Pancreas (tissue), 10 donors: ENCODE results near the gene HEG1. TPM values are rescaled to one million over a fixed set of nuclear protein-coding genes. Genes with fewer than 3 reads are reported as not detected.

Source experiments
- ATAC-seq, 4 donors: fragments of 200-7000 bp; cut with Tn5 transposase; one replicate each; pipeline versions ENCODE4 v1.8.0 to v1.9.1; 2020; ENCODE audit warnings: mild to moderate bottlenecking in 4 of 4, moderate library complexity in 4 of 4
- DNase-seq, 6 donors: peaks; one replicate each; pipeline ENCODE4 v3.0.0-alpha.2; 2020
- FAIRE-seq: peaks from 2 replicates; lab custom pipeline; 2012; peaks lifted over from hg19 to GRCh38; lab: Jason Lieb, UNC
- H3K27ac ChIP-seq, 4 donors: fragments of 200-600 bp; sonication (generic); 1 replicate in 3 of 4; 2 replicates in 1 of 4; pipeline versions ENCODE4 v1.5.0 to v1.8.0; 2020
- H3K27me3 ChIP-seq, 4 donors: fragments of 200-600 bp; one replicate each; pipeline ENCODE4 v1.8.0; 2021
- H3K36me3 ChIP-seq, 3 donors: fragments of 200-600 bp; sonication (generic) in 1 of 3; one replicate each; pipeline versions ENCODE4 v1.5.0 to v1.8.0; 2020 to 2021
- H3K4me1 ChIP-seq, 3 donors: fragments of 200-600 bp; one replicate each; pipeline ENCODE4 v1.8.0; 2021
- H3K4me3 ChIP-seq, 4 donors: fragments of 200-600 bp; sonication (generic) in 2 of 4; one replicate each; pipeline versions ENCODE4 v1.5.0 to v1.8.0; 2020 to 2021
- H3K9me3 ChIP-seq, 4 donors: fragments of 200-600 bp; one replicate each; pipeline ENCODE4 v1.8.0; 2021
- WGBS, 2 donors: extraction: QIAGEN DNeasy Blood & Tissue Kit; methylation state at CpG; one replicate each; pipeline ENCODE4 v1.1.7; 2013; 5-methylcytosine and 5-hydroxymethylcytosine counted together
- intact Hi-C, 3 donors: fragments of 100-400 bp; cut with DNase I; formaldehyde crosslinking; loops; one replicate each; pipeline versions ENCODE4 v1.11.1 to v1.14.2; 2022
- polyA plus RNA-seq, 2 donors: library from polyadenylated mRNA; stranded (reverse); fragments of 200-250 nt; gene quantifications; one replicate each; pipeline ENCODE4 v1.2.3, GENCODE V29; 2013
- total RNA-seq, 6 donors: library from RNA; stranded (reverse); fragmentation: NEBNext Ultra II Directional in 4 of 6; extraction: Animal tissue kit (Norgen Biotek cat#: 25700) in 4 of 6; gene quantifications; one replicate each; pipeline versions ENCODE4 v1.2.1 to v1.2.4, GENCODE V29; 2021 to 2023
- TF ChIP-seq, protein P1 (sequence below), 4 donors: fragments of 200-600 bp; sonication (generic) in 3 of 4; IDR thresholded peaks; one replicate each; pipeline versions ENCODE4 v1.5.0 to v1.8.0; 2021; ENCODE audit warnings: antibody characterized with exemption in 4 of 4
- donor health status: healthy with polysubstance abuse.
- donor health status: DM: no; HTN: no; CAD: no; lungs with moderate emphysema.
- donor health status: DM: no; HTN: no; CAD: no.
- donor health status: control.
- donor health status: control.
- donor health status: Bipolar disorder and iron deficiency.
- donor health status: DM: yes; HTN: yes; CAD: no.
- donor health status: DM: no; HTN: no; CAD: no.
- donor health status: DM: no; HTN: no; CAD: no.
- donor health status: DM: yes; HTN: yes; CAD: no.

Gene HEG1
- total and polyA plus RNA-seq, 8 donors: 9.6 to 36.6 (median 20.9) TPM

DNA sequence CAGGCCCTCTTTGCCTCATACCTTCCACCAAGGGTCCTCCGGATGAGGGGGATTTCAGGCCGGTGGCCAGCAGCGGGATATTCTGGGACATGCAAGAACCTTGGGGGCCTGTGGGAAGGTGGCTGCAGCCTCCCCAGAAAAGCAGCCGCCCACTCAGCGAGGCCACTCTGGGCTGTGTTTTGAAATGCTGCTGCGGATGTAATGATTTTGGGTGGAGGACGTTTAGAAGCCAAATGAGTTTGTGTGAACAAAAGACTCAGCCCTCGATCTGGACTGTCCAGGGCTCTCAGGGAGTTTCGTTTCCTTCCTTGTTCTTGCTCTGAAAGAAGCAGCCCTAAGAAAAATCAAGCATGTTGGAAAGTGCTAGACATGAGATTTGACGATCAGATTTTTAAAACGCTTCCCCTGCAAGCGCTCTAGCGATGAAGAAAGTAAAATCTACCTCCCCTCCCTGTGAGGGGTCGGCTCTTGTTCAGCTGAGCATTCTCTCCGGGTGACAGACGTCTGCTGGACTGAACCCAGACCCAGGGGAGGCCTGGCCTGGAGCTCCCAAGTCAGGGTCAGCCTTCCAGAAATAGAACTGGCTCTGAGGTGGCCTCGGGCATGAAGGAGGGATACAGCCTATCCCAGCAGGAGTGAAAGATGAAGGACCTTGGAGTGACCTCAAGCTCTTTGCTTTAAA lies 12.9 kb downstream of the HEG1 start:
- ATAC-seq (peak; percentile 24 to 39 (median 33)), FAIRE-seq (no peak), DNase-seq (no peak)
- Histone ChIP-seq H3K4me1 (peaks cover 0 to 4% (median 3%) of the 10 kb centered on the region in 3 donors), H3K4me3 (no peak overlapping the region), H3K27me3 (no peaks in the 10 kb centered on the region), H3K27ac (peak overlapping the region; percentile 11 to 75 (median 56)), H3K9me3 (no peaks in the 10 kb centered on the region), H3K36me3 (no peaks in the 10 kb centered on the region)
- WGBS, 2 donors: 64 to 67% methylated on average over 17 of the region's 17 CpGs
- TF ChIP-seq, protein P1, sequence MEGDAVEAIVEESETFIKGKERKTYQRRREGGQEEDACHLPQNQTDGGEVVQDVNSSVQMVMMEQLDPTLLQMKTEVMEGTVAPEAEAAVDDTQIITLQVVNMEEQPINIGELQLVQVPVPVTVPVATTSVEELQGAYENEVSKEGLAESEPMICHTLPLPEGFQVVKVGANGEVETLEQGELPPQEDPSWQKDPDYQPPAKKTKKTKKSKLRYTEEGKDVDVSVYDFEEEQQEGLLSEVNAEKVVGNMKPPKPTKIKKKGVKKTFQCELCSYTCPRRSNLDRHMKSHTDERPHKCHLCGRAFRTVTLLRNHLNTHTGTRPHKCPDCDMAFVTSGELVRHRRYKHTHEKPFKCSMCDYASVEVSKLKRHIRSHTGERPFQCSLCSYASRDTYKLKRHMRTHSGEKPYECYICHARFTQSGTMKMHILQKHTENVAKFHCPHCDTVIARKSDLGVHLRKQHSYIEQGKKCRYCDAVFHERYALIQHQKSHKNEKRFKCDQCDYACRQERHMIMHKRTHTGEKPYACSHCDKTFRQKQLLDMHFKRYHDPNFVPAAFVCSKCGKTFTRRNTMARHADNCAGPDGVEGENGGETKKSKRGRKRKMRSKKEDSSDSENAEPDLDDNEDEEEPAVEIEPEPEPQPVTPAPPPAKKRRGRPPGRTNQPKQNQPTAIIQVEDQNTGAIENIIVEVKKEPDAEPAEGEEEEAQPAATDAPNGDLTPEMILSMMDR (IDR thresholded peaks at IDR 0.05): no peak
- intact Hi-C loops: no loop called here

DNA sequence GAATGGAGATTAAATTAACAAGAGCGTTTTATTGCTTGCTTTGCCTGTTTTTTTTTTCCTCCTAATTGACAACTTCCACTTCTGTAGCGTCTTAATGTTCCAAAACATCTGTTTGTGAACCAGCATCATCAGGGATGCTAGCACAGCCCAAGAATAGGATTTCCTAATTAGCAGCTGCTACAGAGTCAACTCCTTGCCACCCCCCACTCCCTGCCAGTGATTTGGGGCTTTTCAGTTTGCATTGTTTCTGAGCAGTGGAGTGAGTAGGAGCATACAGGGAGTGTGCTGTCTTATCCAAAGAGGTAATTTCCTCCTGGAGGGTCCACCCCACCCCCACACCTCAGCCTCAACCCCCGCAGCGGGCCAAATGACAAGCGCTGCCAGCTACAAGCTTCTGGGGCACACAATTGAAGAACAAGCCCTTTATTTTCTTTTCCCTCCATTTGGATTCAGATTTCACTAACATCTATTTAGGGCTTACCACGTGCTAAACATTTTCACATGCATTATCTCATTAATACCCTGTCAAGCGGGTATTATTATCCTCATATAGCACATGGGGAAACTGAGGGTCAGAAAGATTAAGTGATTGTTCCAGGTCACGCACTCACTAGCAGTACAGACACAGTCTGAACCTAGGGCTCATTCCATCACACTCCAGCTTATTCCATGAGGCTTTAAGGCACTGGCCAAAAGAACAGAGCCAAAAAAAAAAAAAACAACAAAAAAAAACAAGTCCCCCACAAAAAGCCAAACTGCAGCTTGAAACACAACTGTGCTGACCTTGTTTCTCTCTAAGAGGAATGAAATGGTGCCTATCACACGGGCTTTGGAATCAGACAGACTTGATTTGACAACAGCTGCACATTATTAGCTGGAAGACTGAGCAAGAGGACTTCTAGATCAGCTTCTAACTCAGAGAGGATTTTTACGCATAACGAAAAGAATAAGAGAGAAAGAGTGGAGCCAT lies 16.4 kb downstream of the HEG1 start:
- H3K27me3 ChIP-seq: no peaks in the 10 kb centered on the region
- FAIRE-seq: no peak
- no peak overlapping the region for H3K27ac ChIP-seq
- H3K9me3 ChIP-seq: no peaks in the 10 kb centered on the region
- H3K36me3 ChIP-seq: no peaks in the 10 kb centered on the region
- intact Hi-C loops: no loop called here
- H3K4me1 ChIP-seq: peaks cover 0 to 4% (median 3%) of the 10 kb centered on the region in 3 donors
- 62 to 70% methylated on average over 11 of the region's 11 CpGs for WGBS, 2 donors
- TF ChIP-seq, protein P1 (IDR thresholded peaks at IDR 0.05): no peak
- no peak overlapping the region for H3K4me3 ChIP-seq
- ATAC-seq: no peak
- DNase-seq: no peak

DNA sequence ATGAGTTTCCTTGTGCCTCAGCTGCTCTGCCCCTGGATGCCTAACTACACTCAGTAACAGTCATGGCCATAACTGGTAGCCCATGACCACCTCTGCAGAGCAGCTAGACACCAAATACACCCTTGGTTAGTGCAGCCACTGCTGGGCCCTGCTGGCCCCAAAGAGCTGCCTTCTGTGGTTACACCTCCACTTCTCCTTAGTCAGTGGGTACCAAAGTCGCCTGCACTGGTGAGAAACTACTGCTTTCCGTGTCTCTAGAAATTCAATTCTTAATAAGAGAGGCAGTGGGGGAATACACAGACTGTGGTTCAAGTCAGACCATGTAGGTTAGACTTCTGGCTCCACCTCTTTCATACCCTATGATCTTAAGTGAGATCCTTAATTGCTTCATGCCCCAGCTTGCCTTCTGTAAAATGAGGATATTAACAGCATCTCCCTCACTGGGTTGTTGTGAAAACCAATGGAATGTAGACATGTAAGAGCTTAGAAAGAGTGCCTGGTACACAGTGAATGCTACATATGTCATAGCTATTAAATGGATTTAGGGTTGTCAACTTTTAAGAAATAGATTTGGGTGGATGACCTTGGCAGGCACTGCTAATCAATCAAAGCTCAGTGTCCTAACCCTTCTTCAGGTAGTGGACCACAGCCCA lies 18.2 kb downstream of the HEG1 start:
- TF ChIP-seq, protein P1 (IDR thresholded peaks at IDR 0.05): no peak
- Histone ChIP-seq H3K4me3 (no peak overlapping the region), H3K4me1 (peaks cover 4 to 8% (median 4%) of the 10 kb centered on the region in 3 donors), H3K27me3 (no peaks in the 10 kb centered on the region), H3K9me3 (no peaks in the 10 kb centered on the region), H3K27ac (no peak overlapping the region), H3K36me3 (no peaks in the 10 kb centered on the region)
- intact Hi-C loops: no loop called here
- WGBS, 2 donors: 79 to 88% methylated on average over 2 of the region's 2 CpGs
- no peak for FAIRE-seq
- DNase-seq: no peak
- no peak for ATAC-seq

DNA sequence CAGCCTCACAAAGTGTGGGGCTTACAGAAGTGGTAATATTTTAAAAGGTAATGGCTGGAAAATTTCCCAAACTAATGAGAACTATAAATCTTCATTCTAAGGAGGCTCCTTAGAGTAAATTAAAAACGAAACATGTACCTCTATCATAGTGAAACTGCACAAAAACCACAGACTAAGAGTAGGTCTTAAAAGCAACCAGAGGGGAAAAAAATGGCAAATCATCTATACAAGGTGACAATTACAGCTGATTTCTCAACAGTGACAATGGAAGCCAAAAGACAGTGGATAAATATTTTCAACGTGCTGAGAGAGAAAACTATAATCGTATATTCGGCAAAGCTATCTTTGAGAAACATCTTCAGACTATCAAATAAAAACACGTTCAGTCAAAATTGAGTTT lies 20.6 kb downstream of the HEG1 start:
- intact Hi-C loops: no loop called here
- TF ChIP-seq, protein P1 (IDR thresholded peaks at IDR 0.05): no peak
- no peak for ATAC-seq
- DNase-seq: no peak
- Histone ChIP-seq H3K36me3 (no peaks in the 10 kb centered on the region), H3K4me1 (peaks cover 4 to 13% (median 5%) of the 10 kb centered on the region in 3 donors), H3K27me3 (no peaks in the 10 kb centered on the region), H3K27ac (no peak overlapping the region), H3K4me3 (no peak overlapping the region), H3K9me3 (no peaks in the 10 kb centered on the region)
- 91 to 93% methylated on average over 5 of the region's 5 CpGs for WGBS, 2 donors
- FAIRE-seq: no peak
